Pons (tissue), 1 donor: ENCODE data around the gene FAM13A.
"Not testable (repeated sequence)": the region's sequence is repeated elsewhere in the genome, so short reads cannot be mapped to it uniquely, and the experiment has no call there.

Experiments
- DNase-seq: peaks from one replicate; pipeline ENCODE4 v3.0.0-alpha.2; 2016; ENCODE audit warnings: low spot score

Gene FAM13A

DNA sequence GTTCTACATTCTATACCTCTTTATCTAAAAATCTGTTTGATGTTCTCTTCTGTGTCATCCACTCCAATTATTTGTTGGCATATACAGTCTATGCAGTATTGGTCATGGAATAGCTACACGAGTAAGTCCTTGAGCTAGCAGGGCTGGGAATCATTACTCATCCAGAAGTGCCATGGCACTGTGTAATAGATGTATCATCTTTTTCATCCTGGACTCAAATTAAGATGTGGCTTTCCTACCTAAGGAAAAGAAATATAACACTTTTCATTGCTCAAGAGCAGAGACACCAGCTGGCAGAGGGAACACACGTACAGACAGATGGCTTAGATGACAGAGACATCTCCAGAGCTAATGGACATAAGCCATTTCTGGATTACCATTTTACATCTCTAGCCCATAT, 159.8 kb downstream of the FAM13A start:
- no peak for DNase-seq

GRCh38 chr4:88893961-88894360, 163.0 kb downstream of the FAM13A start:
- DNase-seq: no peak

- DNase-seq: no peak
Observed at GRCh38 chr4:88892646-88893045, 164.3 kb downstream of the FAM13A start.

- no peak for DNase-seq
Observed at GRCh38 chr4:88891636-88892035, 165.3 kb downstream of the FAM13A start.

DNA sequence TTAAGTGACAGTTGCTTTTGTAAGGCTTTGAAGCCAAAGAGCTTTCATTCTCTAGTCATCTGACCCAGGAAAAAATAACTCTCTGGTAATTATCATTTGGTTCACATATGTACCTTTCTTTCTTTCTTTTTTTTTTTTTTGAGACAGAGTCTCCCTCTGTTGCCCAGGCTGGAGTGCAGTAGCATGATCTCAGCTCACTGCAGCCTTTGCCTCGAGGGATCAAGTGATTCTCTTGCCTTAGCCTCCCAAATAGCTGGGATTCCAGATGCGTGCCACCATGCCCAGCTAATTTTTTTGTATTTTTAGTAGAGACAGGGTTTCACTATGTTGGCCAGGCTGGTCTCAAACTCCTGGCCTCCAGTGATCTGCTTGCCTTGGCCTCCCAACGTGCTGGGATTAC, 169.6 kb downstream of the FAM13A start:
- DNase-seq: not testable (repeated sequence)

DNA sequence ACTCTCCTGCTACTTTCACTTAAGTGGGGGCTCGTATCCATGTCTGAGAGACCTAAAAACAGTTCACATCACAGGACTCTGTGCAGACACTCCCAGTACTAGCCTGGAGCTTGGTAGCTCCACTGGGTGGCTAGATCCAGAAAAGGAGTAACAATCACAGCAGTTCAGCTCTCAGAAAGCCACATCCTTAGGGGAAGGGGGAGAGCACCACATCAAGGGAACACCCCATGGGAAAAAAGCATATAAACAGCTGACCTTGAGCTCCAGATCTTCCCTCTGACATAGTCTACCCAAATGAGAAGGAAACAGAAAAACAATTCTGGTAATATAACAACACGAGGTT, 175.8 kb downstream of the FAM13A start:
- DNase-seq: no peak

GRCh38 chr4:88880501-88881226, 176.3 kb downstream of the FAM13A start:
- no peak for DNase-seq

DNA sequence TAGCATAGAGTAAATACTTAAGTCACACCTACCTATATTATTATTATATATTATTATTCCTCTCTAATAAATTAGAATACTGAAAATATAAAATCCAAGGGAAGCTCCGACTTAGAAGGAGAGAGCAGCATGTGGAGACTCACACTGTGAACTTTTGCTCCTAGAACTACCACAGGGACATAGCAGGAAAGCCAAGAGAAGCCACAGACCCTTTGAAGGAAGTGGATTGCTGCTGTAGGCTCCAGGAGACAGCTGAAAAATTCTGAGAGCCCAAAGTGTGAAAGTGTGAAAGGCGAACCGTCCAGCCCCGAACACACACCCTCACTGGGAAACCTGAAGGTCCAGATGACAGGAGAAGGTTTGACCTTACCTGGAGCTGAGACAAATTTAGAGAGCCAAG, 177.0 kb downstream of the FAM13A start:
- DNase-seq: no peak

GRCh38 chr4:88878642-88879041, 178.3 kb downstream of the FAM13A start:
- no peak for DNase-seq

GRCh38 chr4:88870428-88870827, 186.6 kb downstream of the FAM13A start:
- no peak for DNase-seq

- DNase-seq: no peak
Observed at GRCh38 chr4:88868510-88868909, 188.5 kb downstream of the FAM13A start.

DNA sequence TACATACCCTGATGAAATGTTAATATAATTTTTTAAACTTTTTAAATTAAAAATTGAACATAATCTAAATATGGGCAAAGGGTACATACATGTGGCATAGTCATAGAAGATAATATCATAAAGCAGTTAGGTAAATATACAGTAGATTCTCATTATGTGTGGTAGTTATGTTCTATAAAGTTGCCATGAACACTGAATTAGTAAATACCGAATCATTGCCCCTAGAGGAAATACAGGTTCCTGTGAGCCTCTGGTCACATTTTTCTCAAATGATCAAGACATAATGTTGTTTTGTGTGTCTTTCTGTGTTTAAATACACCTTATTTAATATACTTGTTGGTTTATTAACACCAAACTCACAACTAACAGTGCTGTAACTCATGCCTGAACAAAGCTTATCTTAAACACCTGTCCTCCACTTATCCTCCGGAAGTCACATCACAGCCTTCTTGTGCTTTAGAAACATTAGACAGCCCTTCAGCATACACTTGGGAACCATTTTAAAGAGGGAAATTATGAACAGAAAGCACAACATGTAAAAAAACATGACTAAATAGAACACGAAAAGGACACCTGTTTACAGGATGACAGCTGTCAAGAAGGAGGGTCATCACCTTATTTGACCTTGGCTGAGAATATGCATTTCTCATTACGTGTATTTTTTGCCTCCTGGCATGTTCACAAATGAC, 190.0 kb downstream of the FAM13A start:
- no peak for DNase-seq

GRCh38 chr4:88865466-88865865, 191.5 kb downstream of the FAM13A start:
- DNase-seq: no peak

GRCh38 chr4:88865046-88865445, 191.9 kb downstream of the FAM13A start:
- no peak for DNase-seq

GRCh38 chr4:88860586-88860985, 196.4 kb downstream of the FAM13A start:
- DNase-seq: no peak

- peak; percentile 20 for DNase-seq
Observed at GRCh38 chr4:88859191-88859812, 197.7 kb downstream of the FAM13A start.

DNA sequence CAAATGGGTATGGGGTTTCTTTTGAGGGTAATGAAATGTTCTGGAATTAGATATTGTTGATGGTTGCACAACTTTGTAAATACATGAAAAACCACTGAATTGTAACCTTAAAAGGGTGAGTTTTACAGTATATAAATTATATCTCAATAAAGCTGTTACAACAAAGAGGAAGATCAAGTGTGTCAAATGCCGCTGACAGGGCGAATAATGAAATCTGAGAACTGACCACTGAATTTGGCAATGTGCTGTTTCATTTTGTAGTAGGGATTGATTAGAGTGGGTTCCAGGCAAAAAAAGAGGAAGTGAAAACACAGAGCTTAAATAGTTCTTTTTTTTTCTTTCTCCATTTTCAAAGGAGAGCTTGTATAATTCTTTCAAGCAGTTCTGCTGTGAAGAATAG, 198.2 kb downstream of the FAM13A start:
- peak; percentile 79 for DNase-seq

DNA sequence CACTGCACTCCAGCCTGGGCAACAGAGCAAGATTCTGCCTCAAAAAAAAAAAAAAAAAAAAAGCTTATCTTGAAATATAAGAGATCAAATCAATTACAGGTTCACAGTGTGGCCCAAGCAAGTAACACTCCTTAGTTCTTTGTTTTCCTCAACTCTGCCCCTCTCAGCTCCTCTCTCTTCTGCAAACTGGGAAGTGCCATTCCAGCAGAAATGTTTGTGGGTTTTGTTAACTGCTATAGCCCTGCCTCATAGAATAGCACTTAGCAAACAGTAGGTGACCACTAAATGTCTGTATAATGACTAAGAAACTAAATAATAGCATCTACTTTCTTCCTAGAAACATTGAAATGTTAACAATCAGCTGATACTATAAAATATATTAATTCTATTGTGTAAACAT, 199.4 kb downstream of the FAM13A start:
- peak; percentile 41 for DNase-seq

DNA sequence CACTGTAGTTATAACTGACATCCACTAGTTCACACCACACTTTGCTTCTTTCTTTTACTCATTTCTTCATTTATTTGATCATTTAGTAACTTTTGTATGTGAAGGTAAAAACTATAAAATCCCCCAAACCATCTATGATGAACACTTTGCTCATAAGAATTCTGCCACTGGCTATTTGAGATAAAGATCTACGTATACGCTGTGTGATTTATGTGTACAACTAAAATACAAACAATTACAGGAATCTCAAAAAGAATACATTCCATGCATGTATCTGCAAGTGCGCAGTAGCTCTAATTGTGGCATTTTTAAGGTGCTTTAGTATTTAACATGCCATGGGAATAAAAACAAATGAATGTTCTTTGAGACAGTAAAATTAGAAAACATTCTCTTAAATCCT, 202.5 kb downstream of the FAM13A start:
- no peak for DNase-seq

GRCh38 chr4:88853583-88853982, 203.4 kb downstream of the FAM13A start:
- DNase-seq: not testable (repeated sequence)

DNA sequence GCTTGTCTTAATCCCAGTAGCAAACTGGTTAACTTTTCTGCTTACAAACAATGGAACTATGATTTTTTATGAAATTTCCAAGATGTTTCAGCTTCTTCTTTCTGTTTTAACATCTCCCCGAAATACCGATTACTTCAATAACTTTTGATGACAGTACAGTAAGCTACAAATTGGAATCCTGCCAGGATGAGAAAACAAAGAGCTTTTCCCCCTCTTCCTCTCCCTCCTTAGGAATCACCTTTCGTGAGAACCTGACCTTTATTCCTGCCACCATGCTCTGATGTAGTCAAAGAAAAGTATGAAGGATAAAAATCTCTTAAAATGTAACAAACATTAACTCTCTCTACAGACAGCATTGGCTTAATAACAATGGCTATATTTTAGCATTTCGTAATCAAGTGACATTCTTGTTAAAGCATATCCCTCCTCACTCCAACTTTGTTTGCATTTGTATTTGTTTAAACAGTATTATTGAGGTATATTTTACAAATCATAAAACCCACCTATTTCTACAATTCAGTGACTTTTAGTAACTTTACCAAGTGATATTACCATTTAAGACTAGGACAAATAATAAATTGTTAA, 210.7 kb downstream of the FAM13A start:
- DNase-seq: no peak

- no peak for DNase-seq
Observed at GRCh38 chr4:88843067-88843685, 213.8 kb downstream of the FAM13A start.

- no peak for DNase-seq
Observed at GRCh38 chr4:88841635-88842034, 215.3 kb downstream of the FAM13A start.
